Right lobe of liver (tissue), 6 donors: Measurements from ENCODE around the gene LPA. TPM values are rescaled to one million over a fixed set of nuclear protein-coding genes. Genes with fewer than 3 reads are reported as not detected.
A peak's percentile ranks its signal among the peaks of the same experiment; 100 is the strongest.

Experiments
- ATAC-seq, 4 donors: fragments of 200-7000 bp; cut with Tn5 transposase; one replicate each; pipeline ENCODE4 v1.9.1; 2020; ENCODE audit warnings: mild to moderate bottlenecking in 4 of 4, moderate library complexity in 4 of 4
- DNase-seq, 3 donors: peaks; one replicate each; pipeline ENCODE4 v3.0.0-alpha.2; 2020
- H3K27ac ChIP-seq, 3 donors: fragments of 200-600 bp; one replicate each; pipeline ENCODE4 v1.8.0; 2022
- H3K27me3 ChIP-seq, 2 donors: fragments of 200-600 bp; one replicate each; pipeline ENCODE4 v1.8.0; 2022
- H3K36me3 ChIP-seq, 4 donors: fragments of 200-600 bp; sonication (generic) in 1 of 4; one replicate each; pipeline versions ENCODE4 v1.5.1 to v1.8.0; 2017 to 2022; ENCODE audit warnings: control low read depth in 1 of 4
- H3K4me1 ChIP-seq, 4 donors: fragments of 200-600 bp; sonication (generic) in 1 of 4; one replicate each; pipeline versions ENCODE4 v1.5.1 to v1.8.0; 2017 to 2022; ENCODE audit warnings: control low read depth in 1 of 4
- H3K4me3 ChIP-seq, 3 donors: fragments of 200-600 bp; one replicate each; pipeline ENCODE4 v1.8.0; 2022
- H3K9me3 ChIP-seq, 4 donors: fragments of 200-600 bp; sonication (generic) in 1 of 4; one replicate each; pipeline versions ENCODE4 v1.5.1 to v1.8.0; 2017 to 2022; ENCODE audit warnings: control low read depth in 1 of 4
- CTCF ChIP-seq, 4 donors: fragments of 200-600 bp in 3 of 4; fragments of 450-650 bp in 1 of 4; IDR thresholded peaks; one replicate each; pipeline versions ENCODE4 v1.5.1 to v1.8.0; 2016 to 2022; ENCODE audit warnings: antibody characterized with exemption in 4 of 4, mild to moderate bottlenecking in 2 of 4
- POLR2A ChIP-seq: fragments of 450-650 bp; IDR thresholded peaks from one replicate; pipeline ENCODE4 v1.6.1; 2017; ENCODE audit warnings: antibody characterized with exemption, mild to moderate bottlenecking
- WGBS: methylation state at CpG from one replicate; pipeline ENCODE4 v1.1.6; 2018; ENCODE audit warnings: low coverage, low lambda C conversion rate; ENCODE audit not compliant: insufficient coverage; ENCODE audit errors: missing lambda C conversion rate; 5-methylcytosine and 5-hydroxymethylcytosine counted together
- intact Hi-C, 2 donors: fragments of 100-400 bp; cut with DNase I; formaldehyde crosslinking; loops; one replicate each; pipeline versions ENCODE4 v1.11.2 to v1.14.1; 2022
- total RNA-seq, 6 experiments: library from RNA; depleted of rRNA in 2 of 6; stranded (reverse); fragments of >200 nt in 2 of 6; fragmentation: NEBNext Ultra II Directional in 3 of 6; extraction: Animal tissue kit (Norgen Biotek cat#: 25700) in 3 of 6; gene quantifications; one replicate each; pipeline versions ENCODE4 v1.1.0 to v1.2.4, GENCODE V29; 2016 to 2023
- donor health status: DM: no; HTN: yes; CAD: no.
- donor health status: DM: no; HTN: no; CAD: no.
- donor health status: DM: no; HTN: no; CAD: no.
- donor health status: DM: no; HTN: yes; CAD: no.
- donor health status: DM: no; HTN: yes; CAD: no.

The LPA gene
- total RNA-seq, 6 experiments from 2014 or later: 13.5 to 442 (median 184) TPM

- Histone ChIP-seq H3K36me3 (peaks cover 0 to 17% (median 0%) of the 10 kb centered on the region in 4 donors), H3K27me3 (no peaks in the 10 kb centered on the region), H3K4me1 (peaks cover 0 to 3% (median 0%) of the 10 kb centered on the region in 4 donors), H3K27ac (no peak overlapping the region), H3K9me3 (no peaks in the 10 kb centered on the region), H3K4me3 (no peak overlapping the region)
- WGBS: 79% methylated on average over 5 of the region's 5 CpGs
- ATAC-seq: no peak
- TF ChIP-seq POLR2A: no peak
- no peak for DNase-seq
- intact Hi-C loops: no loop called here
Observed at GRCh38 chr6:160523223-160523622, 140.9 kb downstream of the LPA start.

GRCh38 chr6:160520043-160520904 is 143.8 kb downstream of the LPA start:
- Histone ChIP-seq H3K4me3 (peak overlapping the region; percentile 58 to 67 (median 59)), H3K27ac (peak overlapping the region; percentile 16 to 82 (median 61)), H3K4me1 (peaks cover 0 to 3% (median 0%) of the 10 kb centered on the region in 4 donors), H3K27me3 (no peaks in the 10 kb centered on the region), H3K9me3 (no peaks in the 10 kb centered on the region), H3K36me3 (no peaks in the 10 kb centered on the region)
- DNase-seq (peak; percentile 81 to 84 (median 83)), ATAC-seq (peak; percentile 85 to 97 (median 96))
- TF ChIP-seq CTCF (IDR thresholded peaks at IDR 0.05): peak in 1 of 4 donors; percentile 87
- peak; percentile 23 for TF ChIP-seq POLR2A
- intact Hi-C loops: no loop called here
- WGBS: 0% methylated on average over 32 of the region's 73 CpGs

DNA sequence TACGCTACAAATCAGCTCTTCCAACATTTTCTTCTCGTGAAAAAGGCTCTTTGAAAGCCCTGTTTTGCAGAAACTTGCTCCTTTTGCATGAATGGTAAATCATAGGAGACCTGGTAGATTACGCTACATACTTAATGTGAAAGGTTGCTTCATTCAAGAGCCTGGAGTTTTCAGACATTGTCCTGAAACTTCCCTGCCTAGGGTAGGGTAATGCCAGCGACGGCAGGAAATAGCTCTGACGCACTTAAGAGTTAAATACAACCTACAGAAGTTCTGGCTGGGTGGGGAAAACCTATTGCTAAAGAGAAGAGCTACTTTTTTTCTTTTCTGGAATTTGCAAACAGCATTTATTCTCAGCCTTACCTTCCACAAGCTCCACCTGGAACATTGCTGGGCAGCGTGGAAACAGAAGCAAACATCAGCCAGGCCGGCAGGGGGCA is 144.5 kb downstream of the LPA start:
- H3K27ac ChIP-seq: peak overlapping the region in 2 of 3 donors; percentile 61 to 82
- H3K36me3 ChIP-seq: no peaks in the 10 kb centered on the region
- peaks cover 0 to 3% (median 0%) of the 10 kb centered on the region in 4 donors for H3K4me1 ChIP-seq
- no peaks in the 10 kb centered on the region for H3K9me3 ChIP-seq
- peak; percentile 14 to 98 (median 30) for ATAC-seq
- intact Hi-C loops: no loop called here
- no peaks in the 10 kb centered on the region for H3K27me3 ChIP-seq
- H3K4me3 ChIP-seq: peak overlapping the region; percentile 58 to 67 (median 59)
- DNase-seq: no peak
- 21% methylated on average over 8 of the region's 8 CpGs for WGBS
- TF ChIP-seq POLR2A (no peak), CTCF (IDR thresholded peaks at IDR 0.05) (peak in 3 of 4 donors; percentile 89 to 95 (median 92))

DNA sequence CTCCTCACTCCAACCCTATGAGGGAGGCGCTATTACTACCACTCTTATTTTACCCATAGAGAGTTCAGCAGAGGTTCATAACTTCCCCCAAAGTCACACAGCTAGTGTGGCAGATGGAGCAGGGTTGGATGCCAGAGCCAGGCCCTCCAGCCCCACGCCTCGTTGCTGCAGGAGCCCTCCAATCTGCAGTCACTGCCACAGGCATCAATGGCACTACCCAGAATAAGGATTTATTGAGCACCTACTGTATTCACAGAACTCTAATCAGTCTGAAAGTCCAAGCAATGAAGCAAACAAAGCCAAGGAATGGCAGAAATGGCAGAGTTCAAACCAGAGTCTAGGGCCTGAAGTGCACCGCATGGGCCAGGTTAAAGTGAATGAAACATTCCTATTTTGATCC is 144.9 kb downstream of the LPA start:
- intact Hi-C loops: no loop called here
- no peaks in the 10 kb centered on the region for H3K9me3 ChIP-seq
- no peaks in the 10 kb centered on the region for H3K36me3 ChIP-seq
- DNase-seq (no peak), ATAC-seq (no peak)
- H3K4me1 ChIP-seq: peaks cover 0 to 3% (median 0%) of the 10 kb centered on the region in 4 donors
- no peak overlapping the region for H3K4me3 ChIP-seq
- WGBS: 69% methylated on average over 3 of the region's 4 CpGs
- no peaks in the 10 kb centered on the region for H3K27me3 ChIP-seq
- TF ChIP-seq CTCF (IDR thresholded peaks at IDR 0.05): no peak
- TF ChIP-seq POLR2A: no peak
- H3K27ac ChIP-seq: no peak overlapping the region

DNA sequence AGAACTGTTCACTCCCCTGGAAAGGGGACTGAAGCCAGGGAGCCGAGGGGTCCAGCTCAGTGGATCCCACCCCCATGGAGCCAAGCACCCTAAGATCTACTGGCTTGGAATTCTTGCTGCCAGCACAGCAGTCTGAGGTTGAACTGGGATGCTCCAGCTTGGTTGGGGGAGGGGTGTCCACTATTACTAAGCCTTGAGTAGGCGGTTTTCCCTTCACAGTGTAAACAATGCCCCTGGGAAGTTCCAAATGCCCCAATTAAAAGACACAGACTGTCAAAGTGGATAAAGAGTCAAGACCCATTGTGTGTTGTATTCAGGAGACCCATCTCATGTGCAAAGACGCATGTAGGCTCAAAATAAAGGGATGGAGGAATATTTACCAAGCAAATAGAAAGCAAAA is 150.2 kb downstream of the LPA start:
- DNase-seq: no peak
- WGBS: 43% methylated on average over 1 of the region's 3 CpGs

More for the DNA sequence above, 150.2 kb downstream of the LPA start:
- Histone ChIP-seq H3K36me3 (no peaks in the 10 kb centered on the region), H3K4me1 (peaks cover 0 to 14% (median 4%) of the 10 kb centered on the region in 4 donors), H3K27ac (no peak overlapping the region), H3K27me3 (no peaks in the 10 kb centered on the region), H3K9me3 (no peaks in the 10 kb centered on the region), H3K4me3 (no peak overlapping the region)
- intact Hi-C loops: no loop called here
- TF ChIP-seq CTCF (IDR thresholded peaks at IDR 0.05): no peak
- TF ChIP-seq POLR2A: no peak
- ATAC-seq: no peak
